Immature natural killer cell (primary cell): ENCODE data around the gene KIF26B. TPM values are rescaled to one million over a fixed set of nuclear protein-coding genes. Genes with fewer than 3 reads are reported as not detected.

Experiments
- DNase-seq, 3 donors: peaks; one replicate each; pipeline ENCODE4 v3.0.0; 2022; ENCODE audit warnings: mixed read lengths in 1 of 3
- H3K27ac Mint-ChIP-seq, 6 donors: one replicate each; pipeline ENCODE4 v1.8.0; 2020; ENCODE audit warnings: mixed read lengths in 6 of 6, mild to moderate bottlenecking in 5 of 6, inconsistent platforms in 4 of 6, moderate library complexity in 3 of 6
- H3K27me3 Mint-ChIP-seq, 3 donors: one replicate each; pipeline ENCODE4 v1.8.0; 2020 to 2021; ENCODE audit warnings: low read depth in 3 of 3, mild to moderate bottlenecking in 3 of 3, mixed read lengths in 3 of 3, moderate library complexity in 3 of 3, inconsistent platforms in 1 of 3
- H3K36me3 Mint-ChIP-seq, 3 donors: one replicate each; pipeline ENCODE4 v1.8.0; 2020; ENCODE audit warnings: mixed read lengths in 3 of 3, inconsistent platforms in 2 of 3, mild to moderate bottlenecking in 2 of 3
- H3K4me1 Mint-ChIP-seq, 2 donors: one replicate each; pipeline ENCODE4 v1.8.0; 2020; ENCODE audit warnings: inconsistent platforms in 2 of 2, mild to moderate bottlenecking in 2 of 2, mixed read lengths in 2 of 2, moderate library complexity in 1 of 2
- H3K4me3 Mint-ChIP-seq, 5 donors: one replicate each; pipeline ENCODE4 v1.8.0; 2020; ENCODE audit warnings: mild to moderate bottlenecking in 5 of 5, mixed read lengths in 5 of 5, inconsistent platforms in 3 of 5, moderate library complexity in 3 of 5
- H3K9me3 Mint-ChIP-seq, 6 donors: one replicate each; pipeline ENCODE4 v1.8.0; 2020; ENCODE audit warnings: mild to moderate bottlenecking in 6 of 6, mixed read lengths in 6 of 6, inconsistent platforms in 4 of 6, moderate library complexity in 3 of 6
- polyA plus RNA-seq, 3 donors: library from polyadenylated mRNA; unstranded; fragments of 300-500 nt; fragmentation: Illumina TruSeq; gene quantifications; one replicate each; pipeline ENCODE4 v1.2.3, GENCODE V29; 2021

The KIF26B gene
- polyA plus RNA-seq, 3 donors from 2014 or later, result 0.07 to 0.39 TPM; not detected in 1

- Mint-ChIP-seq H3K27ac (no peak overlapping the region), H3K4me3 (no peak overlapping the region), H3K27me3 (peaks cover 0 to 5% (median 2%) of the 10 kb centered on the region in 3 donors), H3K36me3 (no peaks in the 10 kb centered on the region), H3K9me3 (no peaks in the 10 kb centered on the region), H3K4me1 (no peaks in the 10 kb centered on the region)
- DNase-seq, result no peak
These were observed 383.9 kb downstream of the KIF26B start for GRCh38 chr1:245538671-245539070.

- Mint-ChIP-seq H3K36me3 (no peaks in the 10 kb centered on the region), H3K4me1 (no peaks in the 10 kb centered on the region), H3K4me3 (no peak overlapping the region), H3K9me3 (no peaks in the 10 kb centered on the region), H3K27me3 (peaks cover 0 to 2% (median 0%) of the 10 kb centered on the region in 3 donors), H3K27ac (no peak overlapping the region)
- no peak for DNase-seq
These were observed 386.6 kb downstream of the KIF26B start for GRCh38 chr1:245541369-245541768.

GRCh38 chr1:245542365-245542764 is 387.6 kb downstream of the KIF26B start:
- no peak overlapping the region for H3K4me3 Mint-ChIP-seq
- H3K27me3 Mint-ChIP-seq, result peaks cover 0 to 2% (median 0%) of the 10 kb centered on the region in 3 donors
- H3K36me3 Mint-ChIP-seq, result no peaks in the 10 kb centered on the region
- no peaks in the 10 kb centered on the region for H3K4me1 Mint-ChIP-seq
- DNase-seq, result no peak
- no peak overlapping the region for H3K27ac Mint-ChIP-seq
- H3K9me3 Mint-ChIP-seq, result no peaks in the 10 kb centered on the region

DNA sequence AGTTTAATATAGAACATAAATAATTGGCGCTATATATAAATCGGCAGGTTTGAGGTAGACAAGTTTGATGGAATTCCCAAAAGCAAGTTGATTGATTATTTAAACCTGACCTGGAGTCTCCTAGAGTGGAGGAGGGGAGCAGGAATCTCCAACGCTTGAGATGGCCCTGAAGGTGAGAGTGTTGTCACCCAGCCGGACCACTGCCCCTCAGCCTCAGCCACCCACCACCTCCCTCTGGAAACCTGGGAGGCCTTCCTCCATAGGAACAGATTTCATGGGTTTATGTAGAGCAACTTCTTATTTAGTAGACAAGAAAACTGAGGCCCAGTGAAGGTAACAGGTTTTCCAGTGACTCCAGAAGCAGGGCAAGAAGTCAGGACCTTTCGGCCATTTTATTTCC is 389.5 kb downstream of the KIF26B start:
- DNase-seq, result no peak
- Mint-ChIP-seq H3K27me3 (peaks cover 0 to 5% (median 2%) of the 10 kb centered on the region in 3 donors), H3K27ac (no peak overlapping the region)

DNA sequence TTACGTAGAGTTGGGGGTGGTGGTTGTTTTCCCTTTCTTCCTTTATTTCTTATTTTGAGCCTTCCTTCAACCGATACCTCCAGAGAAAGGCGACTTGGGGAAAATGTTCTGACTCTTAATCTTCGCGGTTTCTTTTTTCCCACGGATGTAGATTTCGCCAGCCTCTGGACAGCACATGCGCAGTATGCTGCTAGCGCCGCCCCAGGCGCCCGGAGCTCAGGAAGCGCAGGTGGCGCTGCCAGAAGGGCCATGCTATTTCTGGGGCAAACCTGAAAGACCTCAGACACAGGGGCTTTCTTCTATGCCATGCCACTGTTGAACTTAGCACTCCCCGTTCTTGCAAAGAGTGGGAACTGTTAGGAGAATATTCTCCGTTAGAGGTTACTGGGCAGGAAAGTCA is 392.1 kb downstream of the KIF26B start:
- Mint-ChIP-seq H3K4me1 (no peaks in the 10 kb centered on the region), H3K27me3 (peaks cover 0 to 7% (median 3%) of the 10 kb centered on the region in 3 donors), H3K36me3 (no peaks in the 10 kb centered on the region), H3K27ac (no peak overlapping the region), H3K4me3 (peak overlapping the region in 2 of 5 donors; percentile 36 to 65), H3K9me3 (no peaks in the 10 kb centered on the region)
- no peak for DNase-seq

More for the DNA sequence above, 389.5 kb downstream of the KIF26B start:
- no peaks in the 10 kb centered on the region for H3K9me3 Mint-ChIP-seq
- H3K36me3 Mint-ChIP-seq, result no peaks in the 10 kb centered on the region
- H3K4me3 Mint-ChIP-seq, result no peak overlapping the region
- no peaks in the 10 kb centered on the region for H3K4me1 Mint-ChIP-seq

- H3K9me3 Mint-ChIP-seq, result no peaks in the 10 kb centered on the region
- H3K36me3 Mint-ChIP-seq, result no peaks in the 10 kb centered on the region
- no peak overlapping the region for H3K4me3 Mint-ChIP-seq
- H3K27me3 Mint-ChIP-seq, result peaks cover 0 to 7% (median 3%) of the 10 kb centered on the region in 3 donors
- no peak overlapping the region for H3K27ac Mint-ChIP-seq
- H3K4me1 Mint-ChIP-seq, result no peaks in the 10 kb centered on the region
- no peak for DNase-seq
These were observed 395.4 kb downstream of the KIF26B start for GRCh38 chr1:245549996-245550719.

DNA sequence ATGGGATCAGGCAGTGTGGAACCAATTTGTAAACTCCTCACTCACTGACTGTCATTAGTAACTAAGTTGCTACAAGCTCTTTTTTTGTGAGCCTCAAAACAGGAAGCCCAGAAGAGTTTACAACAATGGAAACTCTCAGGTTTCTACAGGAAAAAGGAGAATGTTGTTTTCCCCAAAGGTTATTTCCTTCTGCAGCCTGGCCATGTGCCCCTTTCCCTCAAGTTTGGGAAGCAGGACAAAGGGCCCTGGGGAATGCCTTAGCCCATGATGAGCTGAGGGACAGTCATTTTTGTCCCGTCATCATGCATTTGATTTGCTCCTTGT is 395.9 kb downstream of the KIF26B start:
- H3K27me3 Mint-ChIP-seq, result peaks cover 0 to 10% (median 3%) of the 10 kb centered on the region in 3 donors

GRCh38 chr1:245551536-245551935 is 396.8 kb downstream of the KIF26B start:
- no peak for DNase-seq
- H3K9me3 Mint-ChIP-seq, result no peaks in the 10 kb centered on the region
- peaks cover 0 to 10% (median 3%) of the 10 kb centered on the region in 3 donors for H3K27me3 Mint-ChIP-seq
- no peaks in the 10 kb centered on the region for H3K36me3 Mint-ChIP-seq
- no peak overlapping the region for H3K27ac Mint-ChIP-seq
- no peaks in the 10 kb centered on the region for H3K4me1 Mint-ChIP-seq
- no peak overlapping the region for H3K4me3 Mint-ChIP-seq

More for the DNA sequence above, 395.9 kb downstream of the KIF26B start:
- Mint-ChIP-seq H3K9me3 (no peaks in the 10 kb centered on the region), H3K4me3 (no peak overlapping the region), H3K27ac (no peak overlapping the region), H3K36me3 (no peaks in the 10 kb centered on the region), H3K4me1 (no peaks in the 10 kb centered on the region)
- DNase-seq, result no peak

GRCh38 chr1:245552331-245552730 is 397.5 kb downstream of the KIF26B start:
- Mint-ChIP-seq H3K27ac (no peak overlapping the region), H3K4me1 (no peaks in the 10 kb centered on the region), H3K9me3 (no peaks in the 10 kb centered on the region), H3K27me3 (peaks cover 2 to 10% (median 3%) of the 10 kb centered on the region in 3 donors), H3K4me3 (no peak overlapping the region), H3K36me3 (no peaks in the 10 kb centered on the region)
- DNase-seq, result no peak

GRCh38 chr1:245556057-245556456 is 401.3 kb downstream of the KIF26B start:
- Mint-ChIP-seq H3K27me3 (peaks cover 2 to 4% (median 3%) of the 10 kb centered on the region in 3 donors), H3K9me3 (no peaks in the 10 kb centered on the region), H3K27ac (no peak overlapping the region), H3K4me3 (no peak overlapping the region), H3K4me1 (no peaks in the 10 kb centered on the region), H3K36me3 (no peaks in the 10 kb centered on the region)
- DNase-seq, result no peak

- Mint-ChIP-seq H3K4me3 (no peak overlapping the region), H3K36me3 (no peaks in the 10 kb centered on the region), H3K4me1 (no peaks in the 10 kb centered on the region), H3K9me3 (no peaks in the 10 kb centered on the region), H3K27ac (no peak overlapping the region), H3K27me3 (peaks cover 2 to 5% (median 4%) of the 10 kb centered on the region in 3 donors)
- DNase-seq, result no peak
These were observed 403.3 kb downstream of the KIF26B start for GRCh38 chr1:245558069-245558468.

GRCh38 chr1:245560316-245560859 is 405.6 kb downstream of the KIF26B start:
- Mint-ChIP-seq H3K27ac (no peak overlapping the region), H3K4me1 (no peaks in the 10 kb centered on the region)

GRCh38 chr1:245561665-245562234 is 407.0 kb downstream of the KIF26B start:
- Mint-ChIP-seq H3K4me1 (no peaks in the 10 kb centered on the region), H3K36me3 (no peaks in the 10 kb centered on the region), H3K27ac (no peak overlapping the region), H3K27me3 (peaks cover 2 to 4% (median 3%) of the 10 kb centered on the region in 3 donors), H3K9me3 (no peaks in the 10 kb centered on the region), H3K4me3 (no peak overlapping the region)
- no peak for DNase-seq

More at GRCh38 chr1:245560316-245560859, 405.6 kb downstream of the KIF26B start:
- no peaks in the 10 kb centered on the region for H3K9me3 Mint-ChIP-seq
- H3K36me3 Mint-ChIP-seq, result no peaks in the 10 kb centered on the region
- DNase-seq, result no peak
- H3K4me3 Mint-ChIP-seq, result no peak overlapping the region
- peaks cover 2 to 5% (median 3%) of the 10 kb centered on the region in 3 donors for H3K27me3 Mint-ChIP-seq

DNA sequence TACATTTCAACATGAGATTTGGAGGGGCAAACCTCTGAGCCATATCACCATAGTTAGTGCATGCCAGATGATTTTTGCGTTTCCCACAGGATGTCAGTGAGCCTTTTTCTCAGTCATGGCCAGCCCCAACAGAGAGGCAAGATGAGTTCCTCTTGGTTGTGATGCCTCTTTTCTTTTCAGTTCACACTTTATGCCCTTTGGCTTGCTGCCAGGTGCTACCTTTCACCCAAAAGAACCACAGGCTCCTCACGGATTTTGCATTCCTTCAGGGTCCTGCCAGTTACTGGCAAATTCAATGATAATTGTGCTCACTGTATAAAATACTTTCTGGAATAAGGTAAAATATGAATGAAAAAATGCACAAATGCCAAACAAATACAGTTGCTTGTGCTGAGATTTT is 411.3 kb downstream of the KIF26B start:
- Mint-ChIP-seq H3K9me3 (no peaks in the 10 kb centered on the region), H3K36me3 (no peaks in the 10 kb centered on the region), H3K4me3 (no peak overlapping the region), H3K27me3 (peaks cover 0 to 3% (median 2%) of the 10 kb centered on the region in 3 donors), H3K4me1 (no peaks in the 10 kb centered on the region), H3K27ac (no peak overlapping the region)
- no peak for DNase-seq
